HG02763 (cell line): ENCODE measurements around the gene KCNB1.

ENCODE experiments used
- ATAC-seq: cut with Tn5 transposase; IDR thresholded peaks from one replicate; pipeline ENCODE4 v1.9.1; 2021; ENCODE audit warnings: mild to moderate bottlenecking, moderate library complexity; ENCODE audit not compliant: unreplicated experiment

Gene KCNB1

GRCh38 chr20:49471397-49471796, 11.1 kb downstream of the KCNB1 start:
- ATAC-seq = no peak

- ATAC-seq = no peak
Observed at GRCh38 chr20:49470922-49471321, 11.5 kb downstream of the KCNB1 start.

DNA sequence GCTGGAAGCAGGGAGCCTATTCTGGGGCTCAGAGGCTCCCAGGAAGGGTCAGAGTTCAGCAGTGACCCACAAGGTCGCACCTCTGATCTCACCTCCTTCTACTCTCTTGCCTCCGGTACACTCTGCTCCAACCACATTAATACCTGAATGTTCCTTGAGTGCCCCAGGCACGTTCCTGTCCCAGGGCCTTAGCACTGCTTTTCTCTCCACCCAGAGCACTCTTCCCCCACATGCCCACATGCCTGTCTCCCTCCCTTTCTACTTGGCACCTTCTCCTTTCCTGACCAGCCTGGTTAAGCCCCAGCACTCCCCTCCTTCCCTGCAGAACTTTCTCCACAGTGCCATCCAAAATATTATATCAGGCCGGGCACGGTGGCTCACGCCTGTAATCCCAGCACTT, 13.4 kb downstream of the KCNB1 start:
- ATAC-seq = no peak

DNA sequence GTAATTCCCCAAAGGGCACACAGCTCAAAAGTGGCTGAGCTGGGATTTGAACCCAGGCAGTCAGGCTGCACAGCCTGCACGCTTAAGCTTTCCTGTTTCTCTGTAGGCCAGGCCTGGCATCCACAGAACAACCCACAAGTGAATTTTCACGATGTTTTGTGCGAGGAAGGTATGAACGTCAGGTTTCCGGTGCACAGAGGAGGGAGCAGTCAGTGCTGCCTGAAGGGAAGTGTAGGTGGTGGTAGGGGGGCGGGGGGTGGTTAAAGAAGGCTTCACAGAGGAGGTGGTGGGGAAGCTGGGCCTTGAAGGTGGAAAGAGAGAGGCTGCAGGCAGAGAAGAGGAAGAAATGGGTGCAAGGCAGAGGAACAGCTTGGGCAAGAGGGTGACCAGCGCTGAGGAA, 14.1 kb downstream of the KCNB1 start:
- no peak for ATAC-seq

DNA sequence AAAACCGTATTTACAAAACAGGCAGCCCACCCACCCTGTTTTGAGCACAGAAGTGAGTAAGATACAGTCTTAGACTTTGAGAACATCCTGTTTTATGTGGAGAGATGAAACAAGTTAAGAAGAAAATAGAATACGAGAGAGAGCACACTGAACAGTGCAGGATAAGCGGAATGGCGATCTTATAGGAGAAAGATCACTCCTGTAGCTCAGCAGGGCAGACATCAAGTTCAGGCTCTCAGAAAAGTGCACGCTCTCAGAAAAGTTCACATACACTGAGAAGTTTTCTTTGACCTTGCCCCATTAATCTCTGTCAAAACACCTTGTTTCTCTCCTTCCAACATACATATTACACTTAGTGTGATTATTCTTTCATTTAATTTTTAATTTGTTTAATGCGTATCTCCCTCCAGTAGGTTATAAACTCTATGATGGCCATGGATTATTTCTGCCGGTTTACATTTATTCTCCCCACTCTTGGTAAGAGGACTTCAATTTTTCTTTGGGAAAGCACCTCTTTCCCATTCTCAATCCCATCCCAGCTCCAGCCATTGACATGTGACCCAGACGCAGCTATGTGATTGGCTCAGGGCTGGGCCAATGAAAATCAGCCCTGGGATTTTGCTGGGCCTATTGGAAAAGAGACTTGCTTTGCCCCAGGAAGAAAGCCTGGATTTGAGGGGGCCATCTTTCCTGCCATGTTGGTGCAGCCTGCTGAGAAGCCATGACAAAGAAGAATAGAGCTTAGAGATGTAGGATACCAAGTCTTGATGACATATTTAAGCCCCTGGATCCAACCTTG, 16.2 kb downstream of the KCNB1 start:
- ATAC-seq = no peak

DNA sequence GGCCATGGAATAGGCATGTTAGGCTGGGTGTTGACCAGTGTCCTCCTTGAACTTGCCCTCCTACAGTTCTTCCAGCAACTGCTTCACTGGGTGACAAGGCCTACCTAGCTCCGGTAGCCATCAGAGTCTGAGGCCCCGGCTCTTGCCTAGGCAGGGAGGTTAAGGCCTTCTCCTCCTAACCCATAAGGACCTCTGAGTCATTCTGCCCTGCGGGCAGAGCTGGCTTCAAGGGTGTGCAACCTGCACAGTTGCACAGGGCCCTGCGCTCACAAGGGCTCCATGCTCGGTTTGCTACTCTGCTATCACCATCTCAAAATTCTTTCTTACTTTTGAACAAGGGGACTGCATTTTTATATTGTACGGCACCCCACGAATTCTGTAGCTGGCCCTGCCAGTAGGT, 17.9 kb downstream of the KCNB1 start:
- ATAC-seq = no peak

GRCh38 chr20:49462626-49463025, 19.8 kb downstream of the KCNB1 start:
- ATAC-seq = no peak

DNA sequence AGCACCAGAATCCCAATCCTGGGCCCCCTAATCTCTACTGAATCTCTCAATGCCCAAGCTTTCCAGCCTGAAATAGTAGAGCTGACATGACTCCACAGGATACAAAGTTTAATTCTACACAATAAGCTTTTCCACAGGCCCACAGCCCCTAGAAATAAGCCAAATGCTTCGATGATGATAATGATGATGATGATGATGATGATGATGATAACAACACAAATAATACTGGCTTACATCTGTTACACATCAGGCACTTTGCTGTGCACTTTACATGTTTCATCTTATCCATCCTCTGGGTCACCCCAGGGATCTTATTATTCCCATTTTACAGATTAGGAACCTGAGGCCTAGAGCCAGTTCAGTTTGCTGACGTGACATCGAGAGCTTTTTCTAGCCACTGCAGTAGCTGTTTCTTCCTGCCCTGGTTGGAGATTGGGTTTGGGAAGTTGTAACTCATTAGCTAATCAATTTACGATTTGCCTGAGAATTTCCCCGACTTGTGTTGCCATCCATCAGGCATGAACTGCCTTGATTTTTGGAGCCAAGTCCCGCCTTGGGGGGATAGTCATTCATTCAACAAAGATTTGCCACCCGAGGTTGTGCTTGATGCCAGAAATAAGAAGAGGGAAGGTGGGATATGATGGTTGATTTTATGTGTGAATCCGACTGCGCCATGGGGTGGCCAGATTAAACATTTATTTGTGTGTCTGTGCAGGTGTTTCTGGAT, 20.4 kb downstream of the KCNB1 start:
- ATAC-seq = no peak

DNA sequence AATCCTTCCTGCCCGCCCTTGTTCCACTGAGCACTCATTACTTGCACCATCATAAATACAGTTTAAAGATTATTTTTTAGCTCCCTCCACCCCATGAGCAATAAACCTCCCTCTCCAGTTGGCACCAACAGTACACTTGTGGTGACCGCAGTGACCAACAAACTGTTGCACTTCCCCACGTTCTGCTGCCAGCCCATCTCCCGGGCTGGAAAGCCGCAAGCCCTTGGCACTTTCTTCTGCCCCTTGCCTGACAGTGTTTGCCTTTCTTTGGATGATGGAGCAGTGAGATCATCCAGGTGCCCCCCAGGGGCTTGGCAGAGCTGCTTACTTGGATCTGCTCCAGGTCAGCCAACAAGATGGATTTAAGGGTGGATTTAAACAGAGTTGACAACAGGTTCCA, 21.6 kb downstream of the KCNB1 start:
- no peak for ATAC-seq

- no peak for ATAC-seq
Observed at GRCh38 chr20:49460131-49460530, 22.3 kb downstream of the KCNB1 start.

GRCh38 chr20:49459684-49460083, 22.8 kb downstream of the KCNB1 start:
- ATAC-seq = no peak

DNA sequence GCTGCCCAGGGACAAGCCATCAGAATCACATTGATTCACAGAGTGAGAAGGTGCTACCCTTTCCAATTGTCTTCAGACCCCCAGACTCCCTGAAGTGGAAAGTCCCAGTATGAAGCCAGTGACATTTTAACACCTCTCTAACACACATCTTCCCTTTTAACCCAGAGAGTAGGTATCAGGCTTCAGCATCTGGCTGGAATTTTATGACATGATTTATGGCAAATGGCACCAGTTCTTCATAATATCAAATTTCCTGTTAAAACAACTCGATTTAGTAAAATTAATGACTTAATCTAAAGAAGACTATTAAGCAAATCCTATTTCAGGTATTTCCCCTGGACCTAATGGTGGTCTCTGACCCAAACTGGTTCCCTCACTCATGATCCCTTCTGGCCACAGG, 25.0 kb downstream of the KCNB1 start:
- no peak for ATAC-seq

DNA sequence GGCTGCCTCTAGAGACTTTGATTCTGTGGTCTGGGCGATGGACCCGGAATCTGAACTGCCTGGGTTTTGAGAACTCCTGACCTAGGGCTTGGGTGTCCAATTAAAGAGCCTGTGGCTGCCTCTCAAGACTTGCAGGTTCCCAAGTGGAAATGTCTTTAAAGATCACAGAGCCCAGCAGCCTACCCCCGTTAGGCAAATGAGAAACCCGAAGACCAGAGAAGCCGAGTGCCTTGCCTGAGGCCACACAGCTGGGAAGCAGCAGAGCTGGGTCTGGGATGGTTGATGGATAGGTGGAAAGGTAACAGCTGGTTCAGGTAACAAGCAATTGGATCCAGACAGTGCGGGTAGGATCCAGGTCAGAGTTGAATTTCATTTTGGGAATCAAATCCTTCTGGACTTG, 25.8 kb downstream of the KCNB1 start:
- no peak for ATAC-seq

- no peak for ATAC-seq
Observed at GRCh38 chr20:49455691-49456090, 26.8 kb downstream of the KCNB1 start.

DNA sequence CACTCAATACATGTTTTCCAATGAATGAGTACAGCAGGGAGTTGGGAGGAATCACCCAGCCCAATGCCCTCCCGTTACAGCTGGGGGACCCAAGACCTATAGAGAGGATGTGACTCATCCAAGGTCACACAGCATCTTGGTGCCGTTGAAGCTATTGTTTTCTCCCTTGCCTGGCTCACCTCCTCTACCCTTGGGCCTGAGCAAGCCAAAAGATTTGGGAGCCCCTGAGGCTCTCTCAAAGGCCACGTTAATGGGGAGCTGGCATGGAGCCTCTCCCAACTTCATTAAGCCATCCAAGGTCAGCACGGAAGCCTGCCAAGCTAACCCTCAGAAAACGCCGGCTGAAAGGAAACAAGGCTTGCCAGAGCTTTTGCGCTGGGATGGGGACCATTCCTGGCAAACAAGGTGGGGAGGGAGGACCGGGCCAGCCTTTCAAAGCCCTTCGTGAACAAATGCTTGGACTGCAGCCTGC, 30.4 kb downstream of the KCNB1 start:
- ATAC-seq = no peak

GRCh38 chr20:49450281-49450721, 32.2 kb downstream of the KCNB1 start:
- no peak for ATAC-seq

DNA sequence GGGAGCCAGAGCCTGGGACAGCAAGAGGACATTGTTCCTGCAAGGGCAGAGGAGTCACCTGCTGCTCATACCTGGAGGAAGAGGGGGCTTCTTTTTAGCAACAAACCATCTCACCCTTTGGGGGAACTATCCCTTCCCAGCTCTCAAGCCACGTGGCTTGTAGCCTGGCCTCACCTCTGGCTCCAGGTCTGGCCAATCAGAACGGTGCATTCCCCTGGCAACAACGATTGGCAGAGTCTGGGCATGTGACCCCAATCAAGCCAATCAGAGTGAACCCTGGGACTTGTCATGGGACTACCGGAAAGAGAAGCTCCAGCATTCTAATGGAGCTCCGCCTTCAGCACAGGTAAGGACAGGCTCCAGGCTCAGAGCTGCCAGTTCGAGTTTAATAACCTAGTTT, 33.6 kb downstream of the KCNB1 start:
- no peak for ATAC-seq

GRCh38 chr20:49447946-49448809, 34.3 kb downstream of the KCNB1 start:
- ATAC-seq = no peak

- ATAC-seq = no peak
Observed at GRCh38 chr20:49447364-49447763, 35.1 kb downstream of the KCNB1 start.

GRCh38 chr20:49446808-49447207, 35.7 kb downstream of the KCNB1 start:
- no peak for ATAC-seq

- ATAC-seq = no peak
Observed at GRCh38 chr20:49446080-49446479, 36.4 kb downstream of the KCNB1 start.
